Panc1 (cell line): ENCODE results near the gene GSTO2. TPM values are rescaled to one million over a fixed set of nuclear protein-coding genes. Genes with fewer than 3 reads are reported as not detected.

ENCODE experiments used
- ATAC-seq: fragments of 200-7000 bp; cut with Tn5 transposase; 2 replicates; pipeline ENCODE4 v1.9.1; 2020; ENCODE audit warnings: mild to moderate bottlenecking, moderate library complexity
- BruUV-seq: library from RNA; stranded (reverse); fragments of 400-500 nt; replicated peaks from 2 replicates; lab custom pipeline; 2021; lab: Mats Ljungman, UMichigan
- CTCF ChIA-PET: fragments of 300-600 bp; sonication (Branson Sonifier 250); formaldehyde crosslinking; loops from one replicate; lab custom pipeline; 2022; ENCODE audit warnings: antibody characterized with exemption; lab: Charles Lee
- POLR2A ChIA-PET: fragments of 300-600 bp; sonication (Branson Sonifier 250); formaldehyde crosslinking; loops from one replicate; lab custom pipeline; 2022; ENCODE audit warnings: antibody characterized with exemption; lab: Charles Lee
- DNase-seq: peaks from one replicate; pipeline ENCODE4 v3.0.0-alpha.2; 2010; ENCODE audit warnings: low read depth, low spot score
- H3K27ac ChIP-seq: 2 replicates; pipeline ENCODE4 v1.5.1; 2011; ENCODE audit warnings: mild to moderate bottlenecking, low read length, inconsistent platforms
- H3K27me3 ChIP-seq: fragments of 200-500 bp; sonication (Bioruptor generic); 2 replicates; pipeline ENCODE4 v1.6.0; 2014; ENCODE audit warnings: low read length, inconsistent platforms; ENCODE audit not compliant: control insufficient read depth, insufficient read depth
- H3K36me3 ChIP-seq: fragments of 200-500 bp; sonication (Bioruptor generic); 2 replicates; pipeline ENCODE4 v1.5.1; 2014; ENCODE audit warnings: inconsistent platforms, mild to moderate bottlenecking, low read length, moderate library complexity; ENCODE audit not compliant: control insufficient read depth, insufficient read depth
- H3K4me1 ChIP-seq: 2 replicates; pipeline ENCODE4 v1.5.1; 2011; ENCODE audit warnings: inconsistent platforms, mild to moderate bottlenecking, low read length, moderate library complexity; ENCODE audit not compliant: control insufficient read depth, insufficient read depth
- H3K4me3 ChIP-seq, 2 experiments: 2 replicates each; pipeline ENCODE4 v1.5.1; 2011 to 2012; ENCODE audit warnings: low read depth in 2 of 2, low read length in 2 of 2, mild to moderate bottlenecking in 2 of 2, inconsistent platforms in 1 of 2, moderate library complexity in 1 of 2
- H3K9me3 ChIP-seq: fragments of 200-500 bp; sonication (Bioruptor generic); 2 replicates; pipeline ENCODE4 v1.5.1; 2014; ENCODE audit warnings: low read depth, mild to moderate bottlenecking, inconsistent platforms, low read length, moderate library complexity; ENCODE audit not compliant: control insufficient read depth, insufficient read depth
- CTCF ChIP-seq: fragments of 450-650 bp; IDR thresholded peaks from 2 replicates; pipeline ENCODE4 v1.5.1; 2017; ENCODE audit warnings: mild to moderate bottlenecking
- POLR2AphosphoS5 ChIP-seq: IDR thresholded peaks from 2 replicates; pipeline ENCODE4 v1.6.1; 2012; ENCODE audit warnings: mild to moderate bottlenecking, low read depth, low read length, moderate library complexity
- REST ChIP-seq, 2 experiments: IDR thresholded peaks; 2 replicates each; pipeline ENCODE4 v1.6.1; 2011 to 2012; ENCODE audit warnings: low read depth in 2 of 2, control low read depth in 1 of 2, low read length in 1 of 2, mild to moderate bottlenecking in 1 of 2, moderate library complexity in 1 of 2; ENCODE audit not compliant: insufficient read depth in 1 of 2
- SIN3A ChIP-seq: IDR thresholded peaks from 2 replicates; pipeline ENCODE4 v1.6.1; 2012; ENCODE audit warnings: low read depth, mild to moderate bottlenecking, low read length, moderate library complexity, borderline replicate concordance; ENCODE audit not compliant: insufficient read depth
- TCF7L2 ChIP-seq: IDR thresholded peaks from 2 replicates; pipeline ENCODE4 v1.6.1; 2011; ENCODE audit warnings: mild to moderate bottlenecking, low read depth, low read length, inconsistent platforms
- in situ Hi-C: cut with HindIII; loops from 2 replicates; pipeline ENCODE4 v1.10.0; 2016; ENCODE audit warnings: low sequenced_read_pairs, low pct_unique_long_range_greater_than_20kb
- intact Hi-C: fragments of 100-400 bp; cut with micrococcal nuclease; formaldehyde crosslinking; loops from one replicate; pipeline ENCODE4 v1.10.0; 2022; ENCODE audit not compliant: unreplicated experiment
- total RNA-seq: library from RNA; stranded (reverse); gene quantifications from one replicate; pipeline ENCODE4 v1.2.1, GENCODE V29; 2021; ENCODE audit not compliant: unreplicated experiment

The GSTO2 gene
- total RNA-seq, 1 experiment from 2014 or later = 28.5 TPM

- ChIA-PET POLR2A (no interaction called here), CTCF (no interaction called here)
- intact Hi-C loops (no loop called here), in situ Hi-C loops (no loop called here)
- H3K9me3 ChIP-seq = no peaks in the 10 kb centered on the region
- no peak overlapping the region for H3K27ac ChIP-seq
- H3K36me3 ChIP-seq = no peaks in the 10 kb centered on the region
- BruUV-seq = no TSS peak
- peaks cover 30% of the 10 kb centered on the region for H3K4me1 ChIP-seq
- DNase-seq (no peak), ATAC-seq (no peak)
- no peak overlapping the region for H3K4me3 ChIP-seq
- no peaks in the 10 kb centered on the region for H3K27me3 ChIP-seq
- TF ChIP-seq REST (IDR thresholded peaks at IDR 0.05; ENCODE audit: insufficient read depth in 1 of 2, low read depth in 2 of 2, low read length in 1 of 2) (no peak), SIN3A (no peak), TCF7L2 (no peak), POLR2AphosphoS5 (no peak), CTCF (no peak)
These were observed 75.2 kb downstream of the GSTO2 start for GRCh38 chr10:104344219-104344618.

GRCh38 chr10:104345515-104345914 lies 76.5 kb downstream of the GSTO2 start:
- intact Hi-C loops (no loop called here), in situ Hi-C loops (no loop called here)
- H3K9me3 ChIP-seq = no peaks in the 10 kb centered on the region
- POLR2A ChIA-PET = no interaction called here
- CTCF ChIA-PET = interaction anchor here (1.5 kb wide), 1 partner anchor 71 kb away, joined by 4 read pairs; no protein-coding TSS in a partner anchor
- H3K4me1 ChIP-seq = peaks cover 26% of the 10 kb centered on the region
- DNase-seq = no peak
- no peaks in the 10 kb centered on the region for H3K36me3 ChIP-seq
- ATAC-seq = no peak
- H3K4me3 ChIP-seq = no peak overlapping the region
- no TSS peak for BruUV-seq
- H3K27ac ChIP-seq = peak overlapping the region; percentile 48; the same call in 1 of the 2 replicates
- no peaks in the 10 kb centered on the region for H3K27me3 ChIP-seq
- no peak for TF ChIP-seq REST (IDR thresholded peaks at IDR 0.05; ENCODE audit: insufficient read depth in 1 of 2, low read depth in 2 of 2, low read length in 1 of 2)
- no peak for TF ChIP-seq TCF7L2
- no peak for TF ChIP-seq SIN3A
- no peak for TF ChIP-seq POLR2AphosphoS5
- no peak for TF ChIP-seq CTCF
